Colonic mucosa (tissue), 4 donors: ENCODE measurements around the gene RAPGEF4. TPM values are rescaled to one million over a fixed set of nuclear protein-coding genes. Genes with fewer than 3 reads are reported as not detected.

Experiments used
- DNase-seq: peaks from one replicate; pipeline ENCODE4 v3.0.0-alpha.2; 2020
- H3K27ac ChIP-seq: fragments of 200-600 bp; one replicate; pipeline ENCODE4 v1.8.0; 2021
- H3K27me3 ChIP-seq: fragments of 200-600 bp; one replicate; pipeline ENCODE4 v1.8.0; 2021
- H3K36me3 ChIP-seq: fragments of 200-600 bp; one replicate; pipeline ENCODE4 v1.8.0; 2021
- H3K4me1 ChIP-seq: fragments of 200-600 bp; one replicate; pipeline ENCODE4 v1.8.0; 2021; ENCODE audit warnings: mild to moderate bottlenecking
- H3K4me3 ChIP-seq: fragments of 200-600 bp; one replicate; pipeline ENCODE4 v1.8.0; 2021
- H3K9ac ChIP-seq, 2 donors: one replicate each; pipeline ENCODE4 v1.7.0; 2013; ENCODE audit warnings: control low read depth in 2 of 2, low read depth in 2 of 2, low read length in 2 of 2
- H3K9me3 ChIP-seq: fragments of 200-600 bp; one replicate; pipeline ENCODE4 v1.8.0; 2021
- intact Hi-C: fragments of 100-400 bp; cut with DNase I; formaldehyde crosslinking; loops from one replicate; pipeline ENCODE4 v1.14.1; 2022
- total RNA-seq, 2 donors: library from RNA; stranded (reverse); fragmentation: NEBNext Ultra II Directional in 1 of 2; extraction: Animal tissue kit (Norgen Biotek cat#: 25700) in 1 of 2; gene quantifications; one replicate each; pipeline ENCODE4 v1.2.1, GENCODE V29; 2021
- TF ChIP-seq, protein P1 (sequence below): fragments of 200-600 bp; IDR thresholded peaks from one replicate; pipeline ENCODE4 v1.8.0; 2022; ENCODE audit warnings: antibody characterized with exemption, mild to moderate bottlenecking
- donor health status: healthy.
- donor health status: DM: no; HTN: no; CAD: no.
- donor health status: DM: no; HTN: no; CAD: no.

The RAPGEF4 gene
- total RNA-seq, 2 donors from 2014 or later = 1.3 to 1.5 TPM

DNA sequence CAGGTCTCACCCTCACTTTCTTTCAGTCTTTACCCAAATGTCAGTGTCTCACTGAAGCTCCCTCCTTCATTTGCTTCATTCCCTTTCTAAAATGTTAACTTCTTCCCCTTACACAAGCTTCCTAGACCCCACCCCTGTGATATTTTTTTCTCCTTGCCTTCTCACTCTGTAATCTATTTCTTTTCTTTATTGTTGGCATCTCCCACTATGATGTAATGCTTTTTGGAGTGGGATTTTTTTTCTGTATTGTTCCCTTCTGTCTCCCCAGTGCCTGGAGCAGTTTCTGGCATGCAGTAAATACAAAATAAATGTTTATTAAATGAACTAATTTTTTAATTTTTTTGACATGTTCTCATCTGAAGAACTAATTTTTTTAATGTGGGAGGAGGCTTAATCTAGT is 284.1 kb downstream of the RAPGEF4 start:
- Histone ChIP-seq H3K4me1 (no peaks in the 10 kb centered on the region), H3K9me3 (no peaks in the 10 kb centered on the region), H3K4me3 (no peak overlapping the region), H3K36me3 (no peaks in the 10 kb centered on the region), H3K27me3 (no peaks in the 10 kb centered on the region), H3K27ac (no peak overlapping the region), H3K9ac (no peak overlapping the region)
- no peak for DNase-seq
- intact Hi-C loops = no loop called here
- TF ChIP-seq, protein P1, sequence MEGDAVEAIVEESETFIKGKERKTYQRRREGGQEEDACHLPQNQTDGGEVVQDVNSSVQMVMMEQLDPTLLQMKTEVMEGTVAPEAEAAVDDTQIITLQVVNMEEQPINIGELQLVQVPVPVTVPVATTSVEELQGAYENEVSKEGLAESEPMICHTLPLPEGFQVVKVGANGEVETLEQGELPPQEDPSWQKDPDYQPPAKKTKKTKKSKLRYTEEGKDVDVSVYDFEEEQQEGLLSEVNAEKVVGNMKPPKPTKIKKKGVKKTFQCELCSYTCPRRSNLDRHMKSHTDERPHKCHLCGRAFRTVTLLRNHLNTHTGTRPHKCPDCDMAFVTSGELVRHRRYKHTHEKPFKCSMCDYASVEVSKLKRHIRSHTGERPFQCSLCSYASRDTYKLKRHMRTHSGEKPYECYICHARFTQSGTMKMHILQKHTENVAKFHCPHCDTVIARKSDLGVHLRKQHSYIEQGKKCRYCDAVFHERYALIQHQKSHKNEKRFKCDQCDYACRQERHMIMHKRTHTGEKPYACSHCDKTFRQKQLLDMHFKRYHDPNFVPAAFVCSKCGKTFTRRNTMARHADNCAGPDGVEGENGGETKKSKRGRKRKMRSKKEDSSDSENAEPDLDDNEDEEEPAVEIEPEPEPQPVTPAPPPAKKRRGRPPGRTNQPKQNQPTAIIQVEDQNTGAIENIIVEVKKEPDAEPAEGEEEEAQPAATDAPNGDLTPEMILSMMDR = no peak

DNA sequence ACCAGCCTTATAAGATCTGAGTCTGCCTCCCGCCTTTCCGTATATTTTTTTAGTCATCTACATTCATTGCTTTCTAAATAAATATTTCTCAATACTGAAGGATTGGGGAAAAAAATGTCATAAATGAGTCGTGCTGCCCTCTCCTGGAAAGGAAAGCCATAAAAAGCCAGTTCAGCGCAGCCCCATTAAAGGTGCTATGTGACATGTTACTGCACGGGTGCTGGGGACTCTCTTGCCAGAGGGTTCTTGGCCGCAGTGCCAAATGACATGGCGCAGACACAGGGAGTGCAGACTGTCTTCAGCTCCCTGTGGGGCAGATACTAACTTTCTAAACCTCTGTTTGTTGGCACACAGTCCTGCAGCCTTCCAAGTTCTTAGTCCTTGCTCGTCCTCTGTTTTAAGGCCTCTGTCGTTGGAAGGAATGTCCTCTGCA is 286.3 kb downstream of the RAPGEF4 start:
- intact Hi-C loops = no loop called here
- H3K27me3 ChIP-seq = no peaks in the 10 kb centered on the region
- H3K4me3 ChIP-seq = no peak overlapping the region
- no peaks in the 10 kb centered on the region for H3K9me3 ChIP-seq
- no peak for DNase-seq
- H3K36me3 ChIP-seq = no peaks in the 10 kb centered on the region
- TF ChIP-seq, protein P1 = peak; percentile 32
- H3K4me1 ChIP-seq = no peaks in the 10 kb centered on the region
- H3K9ac ChIP-seq = no peak overlapping the region
- H3K27ac ChIP-seq = no peak overlapping the region

DNA sequence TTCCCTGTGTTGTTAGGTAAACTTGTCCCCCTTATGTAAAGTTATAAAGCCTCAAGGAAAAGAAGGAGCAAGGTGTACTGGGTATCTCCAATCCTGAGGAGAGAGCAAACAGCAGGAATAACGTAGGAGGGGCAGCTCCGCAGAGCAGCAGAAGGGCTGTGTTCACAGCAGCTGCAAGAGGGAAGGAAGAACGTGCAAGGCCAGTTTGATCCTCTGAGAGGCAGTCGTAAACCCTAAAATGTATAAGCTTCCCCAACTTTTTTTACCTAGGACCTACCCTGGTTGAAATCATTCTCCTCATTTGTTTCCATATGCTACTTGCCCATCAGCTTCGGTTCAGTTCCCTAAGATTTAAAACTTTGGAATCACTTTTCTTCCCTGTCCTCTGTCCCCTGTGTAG is 288.1 kb downstream of the RAPGEF4 start:
- no peaks in the 10 kb centered on the region for H3K9me3 ChIP-seq
- no peaks in the 10 kb centered on the region for H3K27me3 ChIP-seq
- H3K4me3 ChIP-seq = no peak overlapping the region
- H3K9ac ChIP-seq = no peak overlapping the region
- no peak for DNase-seq
- H3K4me1 ChIP-seq = peaks cover 6% of the 10 kb centered on the region
- H3K27ac ChIP-seq = no peak overlapping the region
- H3K36me3 ChIP-seq = no peaks in the 10 kb centered on the region
- TF ChIP-seq, protein P1 = no peak
- intact Hi-C loops = no loop called here

DNA sequence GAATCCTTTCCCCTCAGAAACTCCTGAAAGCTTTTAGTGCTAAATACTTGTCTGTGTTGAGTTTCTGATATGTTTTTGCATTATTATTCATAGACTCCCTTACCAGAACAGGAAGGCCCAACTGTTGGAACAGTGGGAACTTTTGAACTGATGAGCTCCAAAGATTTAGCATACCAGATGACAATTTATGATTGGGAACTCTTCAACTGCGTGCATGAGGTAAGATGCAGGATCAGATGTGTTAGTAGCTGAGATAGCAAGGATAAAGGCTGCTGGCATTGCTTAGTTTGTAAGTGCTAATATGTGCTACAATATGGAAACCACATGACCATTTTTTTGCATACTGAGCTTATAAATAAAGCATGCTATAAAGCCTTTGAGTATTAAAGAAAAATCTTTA is 290.8 kb downstream of the RAPGEF4 start:
- Histone ChIP-seq H3K4me3 (no peak overlapping the region), H3K27me3 (no peaks in the 10 kb centered on the region), H3K4me1 (peaks cover 6% of the 10 kb centered on the region), H3K9ac (no peak overlapping the region), H3K27ac (no peak overlapping the region), H3K36me3 (no peaks in the 10 kb centered on the region), H3K9me3 (no peaks in the 10 kb centered on the region)
- no peak for DNase-seq
- intact Hi-C loops = loop anchor here (2.0 to 5.0 kb wide), 2 partner anchors 66 to 184 kb away; no protein-coding TSS in a partner anchor
- TF ChIP-seq, protein P1 = no peak

DNA sequence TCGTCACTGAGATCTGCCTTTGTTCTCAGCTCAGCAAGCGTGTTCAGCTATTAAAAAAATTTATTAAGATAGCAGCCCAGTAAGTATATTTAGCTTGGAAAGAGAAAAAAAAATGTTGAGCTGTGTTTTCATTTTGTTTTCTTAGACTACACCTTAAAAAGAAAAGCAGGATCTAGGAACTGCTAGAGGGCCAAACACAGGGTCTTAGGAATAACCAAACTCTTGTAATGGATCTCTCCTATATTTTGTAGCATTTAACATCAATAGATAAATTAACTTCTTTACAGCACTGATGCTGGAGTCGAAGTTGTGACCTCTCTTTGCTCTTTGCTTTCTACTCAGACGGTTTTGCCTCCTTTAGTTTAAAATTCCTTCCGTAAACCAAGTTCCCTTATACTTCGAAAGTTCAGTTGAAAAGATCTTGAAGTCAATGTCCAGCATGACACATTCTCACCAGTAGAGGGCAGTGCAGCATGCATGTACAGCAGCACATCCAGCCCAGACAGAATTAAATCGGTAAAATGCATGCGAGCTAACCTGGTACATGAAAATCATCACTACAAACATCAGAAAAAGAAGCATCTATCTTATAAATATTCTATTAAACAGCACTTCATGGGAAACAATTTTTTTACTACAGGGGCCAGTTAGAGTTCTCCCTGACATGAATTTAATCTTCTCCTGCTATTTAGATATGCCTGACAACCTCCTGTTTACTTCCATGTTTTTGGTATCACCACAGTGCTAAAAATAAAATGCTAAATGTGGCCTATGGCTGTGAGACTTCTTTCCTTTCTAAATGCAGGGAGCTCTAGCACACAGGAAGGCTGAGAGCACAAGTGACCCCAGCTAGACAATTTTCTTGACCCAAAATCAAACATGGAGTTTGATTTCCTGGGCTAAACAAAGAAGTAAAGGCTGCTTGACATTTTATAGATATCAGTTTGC is 291.8 kb downstream of the RAPGEF4 start:
- TF ChIP-seq, protein P1 = peak; percentile 90
- DNase-seq = peak; percentile 92
- no peak overlapping the region for H3K4me3 ChIP-seq
- no peaks in the 10 kb centered on the region for H3K27me3 ChIP-seq
- H3K4me1 ChIP-seq = peaks cover 6% of the 10 kb centered on the region
- intact Hi-C loops = loop anchor here (2.0 to 5.0 kb wide), 2 partner anchors 65 to 183 kb away; no protein-coding TSS in a partner anchor
- H3K36me3 ChIP-seq = no peaks in the 10 kb centered on the region
- no peak overlapping the region for H3K27ac ChIP-seq
- no peak overlapping the region for H3K9ac ChIP-seq
- no peaks in the 10 kb centered on the region for H3K9me3 ChIP-seq
